HG03175 (cell line): ENCODE data around the gene NFS1.
"Not testable (repeated sequence)": the region's sequence is repeated elsewhere in the genome, so short reads cannot be mapped to it uniquely, and the experiment has no call there.

ENCODE experiments used
- ATAC-seq: cut with Tn5 transposase; IDR thresholded peaks from one replicate; pipeline ENCODE4 v1.9.1; 2021; ENCODE audit warnings: mild to moderate bottlenecking, moderate library complexity; ENCODE audit not compliant: unreplicated experiment

Gene NFS1

DNA sequence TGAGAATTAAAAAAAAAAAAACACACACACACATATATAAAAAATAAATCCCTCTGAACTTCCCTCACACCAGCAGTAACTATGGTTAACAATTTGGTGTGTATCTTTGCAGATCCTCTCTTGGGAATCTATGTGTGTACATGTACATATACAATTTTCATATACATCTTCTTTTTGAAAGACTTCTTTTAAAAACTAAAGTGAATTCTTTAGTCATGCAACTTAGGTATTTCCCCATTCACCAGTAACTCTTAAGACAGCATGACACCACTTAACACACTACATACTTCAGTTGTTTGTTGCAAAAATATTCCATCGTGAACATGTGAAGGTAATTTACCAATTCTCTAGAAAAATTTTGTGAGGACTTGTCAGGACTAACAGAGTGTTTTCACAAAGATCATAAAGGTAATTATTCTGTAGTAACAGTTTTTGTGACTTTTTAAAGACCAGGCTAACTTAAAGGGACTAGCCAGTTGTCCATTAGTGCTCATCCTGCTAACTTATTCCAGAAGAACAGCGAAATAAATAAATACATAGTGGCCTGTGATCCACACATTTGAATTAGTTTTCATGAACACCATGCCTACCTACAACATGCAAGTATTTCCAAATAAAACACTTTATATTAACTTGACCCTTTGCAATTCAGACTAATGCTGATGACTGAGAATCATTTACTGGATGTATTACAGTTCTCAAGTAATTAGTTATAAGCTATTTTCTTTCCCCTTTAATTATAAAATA is 30.9 kb upstream of the NFS1 start:
- no peak for ATAC-seq

GRCh38 chr20:35729283-35729807 is 30.2 kb upstream of the NFS1 start:
- ATAC-seq, result no peak

- no peak for ATAC-seq
These were observed 27.9 kb upstream of the NFS1 start for GRCh38 chr20:35726842-35727711.

DNA sequence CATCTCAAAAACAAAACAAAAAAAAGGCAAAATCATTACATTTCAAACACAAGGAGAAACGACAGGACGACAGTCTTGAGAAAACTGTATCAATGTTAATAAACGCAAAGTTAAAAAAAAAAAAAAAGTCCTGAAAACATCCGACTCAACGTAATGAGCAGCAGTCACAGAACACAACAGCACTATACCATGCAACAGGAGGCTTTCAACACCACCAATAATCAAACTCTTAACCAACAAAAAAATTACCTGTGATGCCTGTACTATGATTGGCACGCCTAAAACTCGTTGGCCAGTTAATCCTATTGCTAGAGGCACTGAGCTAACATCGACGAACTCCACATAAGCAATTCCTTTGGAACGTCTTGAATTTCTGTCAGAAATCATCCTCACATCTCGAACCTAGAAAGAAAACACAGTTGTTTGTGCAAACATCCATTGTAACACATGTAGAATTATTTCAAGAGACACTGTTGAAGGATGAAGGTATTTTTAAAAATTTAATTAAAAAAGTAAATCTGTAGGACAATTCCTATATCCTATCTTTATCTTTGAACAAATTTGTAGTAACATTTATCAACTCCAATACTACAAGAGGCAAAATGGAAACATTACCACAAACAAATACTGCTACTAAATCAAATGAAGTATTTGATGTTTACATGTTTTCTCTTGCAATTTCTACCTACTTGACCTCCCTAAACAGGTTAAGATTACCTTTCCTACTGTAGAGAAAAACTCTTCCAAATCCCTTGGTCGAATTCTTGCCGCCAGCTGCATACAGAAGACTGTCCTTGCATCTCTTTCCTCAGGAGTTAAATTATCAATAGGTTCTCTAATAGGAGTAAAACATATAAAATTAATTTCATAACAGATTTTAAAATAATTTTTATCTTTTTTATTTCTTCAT is 25.4 kb upstream of the NFS1 start:
- ATAC-seq, result no peak

DNA sequence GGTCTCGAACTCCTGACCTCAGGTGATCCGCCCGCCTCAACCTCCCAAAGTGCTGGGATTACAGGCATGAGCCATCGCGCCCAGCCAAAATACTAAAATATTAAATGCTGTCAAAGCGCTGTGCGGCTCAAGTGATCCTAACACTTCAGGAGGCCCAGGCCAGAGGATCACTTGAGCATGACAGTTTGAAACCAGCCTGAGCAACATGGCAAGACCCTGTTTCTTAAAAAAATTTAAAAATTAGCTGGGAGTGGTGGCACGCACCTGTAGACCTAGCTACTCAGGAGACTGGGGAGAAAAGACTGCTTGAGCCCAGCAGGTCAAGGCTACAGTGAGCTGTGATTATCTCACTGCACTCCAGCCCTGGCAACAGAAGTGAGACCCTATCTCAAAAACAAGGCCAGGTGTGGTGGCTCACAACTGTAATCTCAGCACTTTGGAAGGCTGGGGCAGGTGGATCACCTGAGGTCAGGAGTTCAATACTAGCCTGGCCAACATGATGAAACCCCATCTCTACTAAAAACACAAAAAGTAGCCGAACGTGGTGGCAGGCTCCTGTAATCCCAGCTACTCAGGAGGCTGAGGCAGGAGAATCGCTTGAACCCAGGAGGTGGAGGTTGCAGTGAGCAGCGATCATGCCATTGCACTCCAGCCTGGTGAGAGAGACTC is 24.6 kb upstream of the NFS1 start:
- ATAC-seq, result not testable (repeated sequence)

- ATAC-seq, result not testable (repeated sequence)
These were observed 24.1 kb upstream of the NFS1 start for GRCh38 chr20:35723275-35723639.

DNA sequence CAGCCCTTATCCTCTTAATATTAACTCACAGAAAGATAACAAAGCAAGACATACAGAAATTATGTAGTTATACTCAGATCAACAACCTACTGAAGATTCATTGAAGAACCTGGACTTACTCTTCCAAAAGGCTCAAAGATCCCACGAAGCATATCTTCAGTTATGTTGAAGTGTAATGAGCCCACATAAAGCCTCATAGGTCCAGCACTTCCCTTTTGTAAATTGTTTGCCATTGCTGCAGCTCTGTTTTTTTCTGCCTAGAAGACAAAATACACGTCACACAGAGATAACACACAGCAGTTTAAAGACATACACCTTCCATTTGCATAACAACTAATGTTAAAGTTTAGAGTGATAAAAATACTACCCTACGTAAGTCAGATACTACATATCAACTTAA is 22.5 kb upstream of the NFS1 start:
- no peak for ATAC-seq

GRCh38 chr20:35721219-35721618 is 22.1 kb upstream of the NFS1 start:
- no peak for ATAC-seq

GRCh38 chr20:35720165-35721123 is 21.3 kb upstream of the NFS1 start:
- ATAC-seq, result no peak

- ATAC-seq, result no peak
These were observed 20.6 kb upstream of the NFS1 start for GRCh38 chr20:35719717-35720116.

DNA sequence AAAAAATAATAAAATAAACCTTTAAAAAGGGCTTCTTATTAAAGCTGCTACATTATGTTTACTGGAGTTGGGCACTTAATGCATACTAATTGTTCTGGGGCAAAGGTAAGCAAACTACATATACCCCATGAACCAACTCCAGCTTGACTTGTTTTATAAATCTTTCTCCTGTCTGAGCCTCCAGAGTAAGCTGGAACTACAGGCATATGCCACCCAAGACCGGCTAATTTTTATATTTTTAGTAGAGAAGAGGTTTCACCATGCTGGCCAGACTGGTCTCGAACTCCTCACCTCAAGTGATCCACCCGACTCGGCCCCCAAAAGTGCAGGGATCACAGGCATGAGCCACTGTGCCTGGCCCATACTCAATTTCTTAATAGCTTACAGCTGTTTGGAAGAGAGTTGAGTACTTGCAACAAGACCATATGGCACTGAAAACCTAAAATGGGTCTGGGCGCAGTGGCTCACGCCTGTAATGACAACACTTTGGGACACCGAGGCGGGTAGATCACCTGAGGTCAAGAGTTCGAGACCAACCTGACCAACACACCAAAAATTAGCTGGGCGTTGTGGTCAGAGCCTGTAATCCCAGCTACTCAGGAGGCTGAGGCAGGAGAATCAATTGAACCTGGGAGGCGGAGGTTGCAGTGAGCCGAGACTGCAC is 20.0 kb upstream of the NFS1 start:
- ATAC-seq, result no peak

- not testable (repeated sequence) for ATAC-seq
These were observed 19.2 kb upstream of the NFS1 start for GRCh38 chr20:35718321-35718720.

DNA sequence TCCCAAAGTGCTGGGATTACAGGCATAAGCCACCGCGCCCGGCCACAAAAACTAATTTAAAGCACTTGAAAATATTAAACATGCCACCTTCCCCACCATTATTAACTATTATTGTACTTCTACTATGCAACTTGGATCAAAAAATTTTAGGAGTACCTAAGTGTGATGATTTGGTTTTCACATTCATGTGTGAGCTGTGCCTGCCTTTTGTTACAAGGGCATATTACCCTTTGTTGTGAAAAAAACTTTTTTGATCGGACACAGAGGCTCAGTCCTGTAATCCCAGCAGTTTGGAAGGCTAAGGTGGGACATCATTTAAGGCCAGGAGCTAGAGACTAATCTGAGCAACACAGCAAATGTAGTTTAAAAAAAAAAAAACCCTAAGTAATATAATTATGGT is 17.2 kb upstream of the NFS1 start:
- no peak for ATAC-seq

- no peak for ATAC-seq
These were observed 16.5 kb upstream of the NFS1 start for GRCh38 chr20:35715652-35716051.

- no peak for ATAC-seq
These were observed 15.0 kb upstream of the NFS1 start for GRCh38 chr20:35714127-35714526.

DNA sequence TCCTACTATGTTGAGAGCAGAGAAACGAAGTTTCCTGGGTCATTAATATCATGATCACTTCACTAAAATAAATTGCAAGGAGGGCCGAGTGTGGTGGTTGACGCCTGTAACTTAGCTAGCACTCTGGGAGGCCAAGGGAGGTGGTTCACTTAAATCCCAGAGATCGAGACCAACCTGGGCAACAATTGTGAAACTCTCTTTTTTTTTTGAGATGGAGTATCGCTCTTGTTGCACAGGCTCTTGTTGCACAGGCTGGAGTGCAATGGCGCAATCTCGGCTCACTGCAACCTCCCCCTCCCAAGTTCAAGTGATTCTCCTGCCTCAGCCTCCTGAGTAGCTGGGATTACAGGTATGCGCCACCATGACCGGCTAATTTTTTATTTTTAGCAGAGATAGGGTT is 14.0 kb upstream of the NFS1 start:
- not testable (repeated sequence) for ATAC-seq

GRCh38 chr20:35711588-35712209 is 12.5 kb upstream of the NFS1 start:
- ATAC-seq, result no peak

DNA sequence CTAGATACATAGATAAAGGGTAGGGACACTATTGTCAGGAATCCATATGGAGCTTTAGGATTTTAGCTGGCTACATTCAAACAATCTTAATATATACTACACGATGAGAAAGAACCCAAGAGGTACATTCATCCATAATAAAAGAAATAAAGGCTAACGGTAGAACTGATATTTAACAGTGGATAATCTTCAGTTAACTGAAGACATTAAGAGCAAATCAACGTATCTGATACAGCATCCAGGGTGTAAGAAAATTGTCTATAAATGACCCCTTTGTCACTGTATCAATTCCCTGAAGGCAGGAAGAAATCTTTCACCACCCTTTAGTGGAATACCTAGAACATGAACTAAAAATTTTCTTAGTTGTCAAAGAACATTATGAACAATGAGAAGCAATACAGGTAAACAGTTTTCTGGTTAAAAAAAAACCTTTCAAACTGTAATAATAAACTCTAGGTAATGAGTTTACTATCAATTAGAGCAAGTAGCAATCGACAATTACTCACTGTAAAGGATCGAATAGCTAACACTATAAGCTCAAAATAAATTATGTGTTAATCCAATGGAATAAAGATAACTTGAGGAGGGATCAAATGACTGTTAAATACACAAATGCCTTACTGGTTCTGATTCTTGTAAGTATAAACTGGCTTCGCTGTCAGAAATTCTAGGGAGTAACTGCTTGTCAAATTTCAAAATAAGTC is 11.9 kb upstream of the NFS1 start:
- no peak for ATAC-seq
